ENCODE results near the gene ZNF311.

ZNF311 gene

DNA sequence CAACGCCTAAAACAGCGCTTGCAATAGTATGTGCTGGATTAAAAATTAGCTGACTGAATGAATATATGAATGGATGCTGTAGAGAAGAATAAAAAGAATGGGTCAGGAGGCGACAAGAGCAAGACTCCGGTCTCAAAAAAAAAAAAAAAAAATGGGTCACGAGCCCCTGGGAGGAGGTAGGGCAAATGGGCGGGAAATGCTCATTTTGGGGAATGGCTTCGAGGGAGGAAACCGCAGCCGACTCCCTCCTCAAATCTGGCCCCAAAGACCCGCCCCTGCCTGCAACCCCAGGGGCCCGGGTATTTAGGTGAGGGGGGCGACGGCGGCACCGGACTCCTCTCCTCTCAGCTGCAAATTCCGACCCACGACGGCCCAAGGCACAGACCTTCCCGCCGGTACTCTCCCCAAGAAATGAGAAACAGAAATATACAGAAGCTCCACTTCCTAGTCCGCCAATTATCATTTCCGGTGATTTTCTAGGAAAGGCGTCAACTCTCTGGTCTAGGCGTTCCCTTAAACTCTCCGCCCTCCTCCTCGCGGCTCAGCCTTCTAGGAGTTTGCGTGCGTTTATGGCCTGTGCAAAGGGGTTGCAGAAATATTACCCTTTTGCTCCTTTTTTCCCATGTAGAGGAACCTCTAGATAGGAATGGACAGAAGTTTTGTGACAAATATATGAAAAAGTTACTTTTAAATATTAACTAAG, at the start of gene ZNF311:
TSS of gene ZNF311 (minus strand) at position 133 of the 703 bp plus-strand sequence. CDS start 1,361 bp downstream, outside the sequence.
- TF ChIP-seq CTCF (IDR thresholded peaks at IDR 0.05; ENCODE audit: low read depth, low read length), result no peak
- H3K9me3 ChIP-seq (ENCODE audit: severe bottlenecking), result no peaks in the 10 kb centered on the region
- H3K27ac ChIP-seq, result no peak within 1 kb of the TSS
- DNase-seq, result no peak
- no peak within 1 kb of the TSS for H3K4me3 ChIP-seq (ENCODE audit: low read depth, low read length)
- H3K36me3 ChIP-seq, result no peaks in the 10 kb centered on the region
- no peaks in the 10 kb centered on the region for H3K27me3 ChIP-seq (ENCODE audit: insufficient read depth, low read depth, severe bottlenecking)

- Histone ChIP-seq H3K27me3 (ENCODE audit: insufficient read depth, low read depth, severe bottlenecking) (peaks cover 88% of the 10 kb centered on the region), H3K4me3 (ENCODE audit: low read depth, low read length) (no peak overlapping the region), H3K9me3 (ENCODE audit: severe bottlenecking) (no peaks in the 10 kb centered on the region), H3K27ac (no peak overlapping the region), H3K36me3 (no peaks in the 10 kb centered on the region)
- no peak for TF ChIP-seq CTCF (IDR thresholded peaks at IDR 0.05; ENCODE audit: low read depth, low read length)
- DNase-seq, result no peak
These were observed 46.6 kb upstream of the ZNF311 start for GRCh38 chr6:29051680-29052079.

- Histone ChIP-seq H3K9me3 (ENCODE audit: severe bottlenecking) (peaks cover 5% of the 10 kb centered on the region), H3K27me3 (ENCODE audit: insufficient read depth, low read depth, severe bottlenecking) (peaks cover 100% of the 10 kb centered on the region), H3K4me3 (ENCODE audit: low read depth, low read length) (no peak within 1 kb of the TSS), H3K36me3 (no peaks in the 10 kb centered on the region), H3K27ac (no peak within 1 kb of the TSS)
- DNase-seq, result no peak
- no peak for TF ChIP-seq CTCF (IDR thresholded peaks at IDR 0.05; ENCODE audit: low read depth, low read length)
These were observed 40.0 kb upstream of the ZNF311 start, which contains the start of gene OR2W1 for GRCh38 chr6:29045075-29045474. Gene OR2W1, minus strand, starts transcription at chr6:29045175. Its CDS starts 0 bp downstream, at chr6:29045175.

DNA sequence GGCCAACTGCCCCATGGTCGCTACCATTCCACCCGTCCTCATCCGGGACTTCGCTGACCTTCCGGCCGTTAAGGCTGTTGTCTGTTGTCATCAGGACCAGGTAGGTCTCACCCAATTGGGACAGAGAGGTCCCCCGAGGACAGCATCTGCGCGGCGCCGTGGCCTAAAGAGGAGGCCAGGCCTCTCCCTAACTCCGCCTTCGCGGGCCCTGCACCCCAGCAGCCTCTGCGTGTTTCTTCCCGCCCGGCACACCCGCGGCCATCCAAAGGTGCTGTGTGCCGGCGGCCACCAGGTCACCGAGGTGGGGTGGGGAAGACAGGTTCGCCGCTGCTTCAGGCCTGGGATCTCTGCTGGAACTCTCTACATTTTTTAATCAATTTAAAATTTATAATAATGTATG, 30.8 kb upstream of the ZNF311 start:
- no peak for DNase-seq
- H3K27me3 ChIP-seq (ENCODE audit: insufficient read depth, low read depth, severe bottlenecking), result peaks cover 86% of the 10 kb centered on the region
- TF ChIP-seq CTCF (IDR thresholded peaks at IDR 0.05; ENCODE audit: low read depth, low read length), result no peak
- no peak overlapping the region for H3K27ac ChIP-seq
- H3K4me3 ChIP-seq (ENCODE audit: low read depth, low read length), result no peak overlapping the region
- no peaks in the 10 kb centered on the region for H3K9me3 ChIP-seq (ENCODE audit: severe bottlenecking)
- no peaks in the 10 kb centered on the region for H3K36me3 ChIP-seq

- Histone ChIP-seq H3K27me3 (ENCODE audit: insufficient read depth, low read depth, severe bottlenecking) (peaks cover 91% of the 10 kb centered on the region), H3K27ac (no peak overlapping the region), H3K9me3 (ENCODE audit: severe bottlenecking) (no peaks in the 10 kb centered on the region), H3K36me3 (no peaks in the 10 kb centered on the region), H3K4me3 (ENCODE audit: low read depth, low read length) (no peak overlapping the region)
- TF ChIP-seq CTCF (IDR thresholded peaks at IDR 0.05; ENCODE audit: low read depth, low read length), result no peak
- DNase-seq, result no peak
These were observed 23.7 kb upstream of the ZNF311 start for GRCh38 chr6:29028821-29029220.
